Caco-2 (cell line): Measurements from ENCODE around the gene WDR27. TPM values are rescaled to one million over a fixed set of nuclear protein-coding genes. Genes with fewer than 3 reads are reported as not detected.

Experiments
- BruUV-seq: library from RNA; stranded (reverse); fragments of 400-500 nt; replicated peaks from 2 replicates; lab custom pipeline; 2021; lab: Mats Ljungman, UMichigan
- CTCF ChIA-PET: fragments of 300-600 bp; sonication (Branson Sonifier 250); formaldehyde crosslinking; loops from one replicate; lab custom pipeline; 2022; ENCODE audit warnings: antibody characterized with exemption; lab: Charles Lee
- POLR2A ChIA-PET: fragments of 300-600 bp; sonication (Branson Sonifier 250); formaldehyde crosslinking; loops from one replicate; lab custom pipeline; 2022; ENCODE audit warnings: antibody characterized with exemption; lab: Charles Lee
- DNase-seq, 2 experiments: peaks; one replicate each; pipeline versions ENCODE4 v3.0.0 to v3.0.0-alpha.2; 2020 to 2022
- H3K27me3 ChIP-seq: replicated peaks from 2 replicates; pipeline ENCODE4 v1.6.0; 2011; ENCODE audit warnings: low read length; ENCODE audit not compliant: control insufficient read depth, insufficient read depth
- H3K36me3 ChIP-seq: 2 replicates; pipeline ENCODE4 v1.5.1; 2011; ENCODE audit warnings: low read length; ENCODE audit not compliant: control insufficient read depth, insufficient read depth
- H3K4me1 ChIP-seq: fragments of 250-450 bp; sonication (Bioruptor Pico); 2 replicates; pipeline ENCODE4 v1.5.1; 2020; ENCODE audit warnings: mild to moderate bottlenecking
- H3K4me3 ChIP-seq: 2 replicates; pipeline ENCODE4 v1.5.1; 2011; ENCODE audit warnings: low read depth, mild to moderate bottlenecking, control low read depth, low read length
- H3K9me3 ChIP-seq: fragments of 250-450 bp; sonication (Bioruptor Pico); 2 replicates; pipeline ENCODE4 v1.5.1; 2020; ENCODE audit warnings: mild to moderate bottlenecking, moderate library complexity
- H3K27ac Mint-ChIP-seq: one replicate; pipeline ENCODE4 v1.8.0; 2022; ENCODE audit warnings: mixed read lengths; ENCODE audit not compliant: unreplicated experiment
- H3K27me3 Mint-ChIP-seq: one replicate; pipeline ENCODE4 v1.8.0; 2022; ENCODE audit warnings: mixed read lengths; ENCODE audit not compliant: insufficient read depth, unreplicated experiment
- H3K36me3 Mint-ChIP-seq: one replicate; pipeline ENCODE4 v1.8.0; 2022; ENCODE audit warnings: mild to moderate bottlenecking, mixed read lengths; ENCODE audit not compliant: insufficient read depth, unreplicated experiment
- H3K4me1 Mint-ChIP-seq: one replicate; pipeline ENCODE4 v1.8.0; 2022; ENCODE audit warnings: low read depth, mixed read lengths; ENCODE audit not compliant: unreplicated experiment
- H3K4me3 Mint-ChIP-seq: one replicate; pipeline ENCODE4 v1.8.0; 2022; ENCODE audit warnings: mild to moderate bottlenecking, moderate library complexity, mixed read lengths; ENCODE audit not compliant: unreplicated experiment
- H3K9me3 Mint-ChIP-seq: one replicate; pipeline ENCODE4 v1.8.0; 2022; ENCODE audit warnings: mixed read lengths; ENCODE audit not compliant: unreplicated experiment
- CTCF ChIP-seq, 2 experiments: fragments of 200-600 bp in 1 of 2; IDR thresholded peaks; 1 replicate in 1 of 2; 2 replicates in 1 of 2; pipeline versions ENCODE4 v1.5.1 to v1.8.0; 2011 to 2022; ENCODE audit warnings: antibody characterized with exemption in 1 of 2, control low read depth in 1 of 2, inconsistent platforms in 1 of 2, low read depth in 1 of 2, low read length in 1 of 2, mild to moderate bottlenecking in 1 of 2, moderate library complexity in 1 of 2; ENCODE audit not compliant: insufficient read depth in 1 of 2, severe bottlenecking in 1 of 2, unreplicated experiment in 1 of 2
- intact Hi-C: fragments of 100-400 bp; cut with micrococcal nuclease; formaldehyde crosslinking; loops from one replicate; pipeline ENCODE4 v1.10.0; 2022; ENCODE audit not compliant: unreplicated experiment
- total RNA-seq: library from RNA; stranded (reverse); gene quantifications from 2 replicates; pipeline ENCODE4 v1.2.3, GENCODE V29; 2022

The WDR27 gene
- total RNA-seq, 1 experiment from 2014 or later = 62.9 TPM

- no peak overlapping the region for H3K27ac Mint-ChIP-seq
- H3K36me3 ChIP-seq = peaks cover 2% of the 10 kb centered on the region; the same call in 1 of the 2 replicates
- BruUV-seq = no TSS peak
These were observed 8.2 kb upstream of the WDR27 start for GRCh38 chr6:169710009-169710408.

DNA sequence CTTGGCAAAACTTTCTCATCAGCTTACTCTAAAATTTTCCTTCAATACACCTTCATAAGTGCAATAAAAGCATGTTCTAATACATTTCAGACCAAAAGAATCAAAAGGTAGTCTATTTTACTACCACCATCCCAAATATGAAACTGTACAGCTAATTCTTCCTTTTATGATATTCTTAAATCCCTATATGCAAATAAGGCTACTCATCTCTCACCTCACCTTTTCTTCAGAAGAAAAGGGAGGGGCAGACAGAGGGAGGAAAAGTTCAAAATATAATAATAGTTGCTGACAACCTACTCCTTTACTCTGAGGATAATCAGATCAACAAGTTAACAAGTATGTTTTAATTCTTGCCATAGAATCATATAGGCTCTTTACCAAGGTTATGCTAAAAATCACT, 7.5 kb upstream of the WDR27 start:
- no peaks in the 10 kb centered on the region for H3K27me3 Mint-ChIP-seq
- H3K9me3 ChIP-seq = no peaks in the 10 kb centered on the region
- DNase-seq = no peak
- peaks cover 14% of the 10 kb centered on the region for H3K4me1 ChIP-seq
- H3K36me3 Mint-ChIP-seq = peaks cover 41% of the 10 kb centered on the region
- no TSS peak for BruUV-seq
- H3K9me3 Mint-ChIP-seq = no peaks in the 10 kb centered on the region
- H3K27ac Mint-ChIP-seq = no peak overlapping the region
- H3K36me3 ChIP-seq = peaks cover 1% of the 10 kb centered on the region; the same call in 1 of the 2 replicates
- ChIA-PET POLR2A (no interaction called here), CTCF (no interaction called here)
- intact Hi-C loops = no loop called here
- H3K27me3 ChIP-seq = no peaks in the 10 kb centered on the region
- H3K4me1 Mint-ChIP-seq = peaks cover 13% of the 10 kb centered on the region
- no peak overlapping the region for H3K4me3 Mint-ChIP-seq
- no peak overlapping the region for H3K4me3 ChIP-seq
- no peak for TF ChIP-seq CTCF (IDR thresholded peaks at IDR 0.05; ENCODE audit: insufficient read depth in 1 of 2, low read depth in 1 of 2, low read length in 1 of 2, severe bottlenecking in 1 of 2, unreplicated experiment in 1 of 2)

More at GRCh38 chr6:169710009-169710408, 8.2 kb upstream of the WDR27 start:
- ChIA-PET POLR2A (interaction anchor here (1.1 kb wide), 1 partner anchor 15 kb away, joined by 6 read pairs; no protein-coding TSS in a partner anchor), CTCF (no interaction called here)
- H3K9me3 ChIP-seq = no peaks in the 10 kb centered on the region
- H3K36me3 Mint-ChIP-seq = peaks cover 42% of the 10 kb centered on the region
- no peak for TF ChIP-seq CTCF (IDR thresholded peaks at IDR 0.05; ENCODE audit: insufficient read depth in 1 of 2, low read depth in 1 of 2, low read length in 1 of 2, severe bottlenecking in 1 of 2, unreplicated experiment in 1 of 2)
- H3K4me1 Mint-ChIP-seq = peaks cover 13% of the 10 kb centered on the region
- no peak overlapping the region for H3K4me3 ChIP-seq
- H3K4me1 ChIP-seq = peaks cover 11% of the 10 kb centered on the region
- no peaks in the 10 kb centered on the region for H3K27me3 Mint-ChIP-seq
- intact Hi-C loops = no loop called here
- no peak overlapping the region for H3K4me3 Mint-ChIP-seq
- no peaks in the 10 kb centered on the region for H3K9me3 Mint-ChIP-seq
- no peak for DNase-seq
- no peaks in the 10 kb centered on the region for H3K27me3 ChIP-seq

GRCh38 chr6:169707772-169708171, 5.9 kb upstream of the WDR27 start:
- POLR2A ChIA-PET = no interaction called here

More at GRCh38 chr6:169707772-169708171, 5.9 kb upstream of the WDR27 start:
- no peaks in the 10 kb centered on the region for H3K27me3 Mint-ChIP-seq
- no peak for TF ChIP-seq CTCF (IDR thresholded peaks at IDR 0.05; ENCODE audit: insufficient read depth in 1 of 2, low read depth in 1 of 2, low read length in 1 of 2, severe bottlenecking in 1 of 2, unreplicated experiment in 1 of 2)
- peaks cover 41% of the 10 kb centered on the region for H3K36me3 Mint-ChIP-seq
- Histone ChIP-seq H3K9me3 (no peaks in the 10 kb centered on the region), H3K4me1 (peaks cover 16% of the 10 kb centered on the region), H3K4me3 (no peak overlapping the region), H3K36me3 (no peaks in the 10 kb centered on the region; the same call in 1 of the 2 replicates), H3K27me3 (no peaks in the 10 kb centered on the region)
- no peaks in the 10 kb centered on the region for H3K9me3 Mint-ChIP-seq
- CTCF ChIA-PET = no interaction called here
- H3K4me1 Mint-ChIP-seq = peaks cover 13% of the 10 kb centered on the region
- intact Hi-C loops = no loop called here
- H3K27ac Mint-ChIP-seq = no peak overlapping the region
- H3K4me3 Mint-ChIP-seq = no peak overlapping the region
- no TSS peak for BruUV-seq
- no peak for DNase-seq
